ENCODE results near the gene SLC1A2.

Gene SLC1A2

GRCh38 chr11:35402751-35403660 is 16.4 kb downstream of the SLC1A2 start:
- TF ChIP-seq, protein P1, sequence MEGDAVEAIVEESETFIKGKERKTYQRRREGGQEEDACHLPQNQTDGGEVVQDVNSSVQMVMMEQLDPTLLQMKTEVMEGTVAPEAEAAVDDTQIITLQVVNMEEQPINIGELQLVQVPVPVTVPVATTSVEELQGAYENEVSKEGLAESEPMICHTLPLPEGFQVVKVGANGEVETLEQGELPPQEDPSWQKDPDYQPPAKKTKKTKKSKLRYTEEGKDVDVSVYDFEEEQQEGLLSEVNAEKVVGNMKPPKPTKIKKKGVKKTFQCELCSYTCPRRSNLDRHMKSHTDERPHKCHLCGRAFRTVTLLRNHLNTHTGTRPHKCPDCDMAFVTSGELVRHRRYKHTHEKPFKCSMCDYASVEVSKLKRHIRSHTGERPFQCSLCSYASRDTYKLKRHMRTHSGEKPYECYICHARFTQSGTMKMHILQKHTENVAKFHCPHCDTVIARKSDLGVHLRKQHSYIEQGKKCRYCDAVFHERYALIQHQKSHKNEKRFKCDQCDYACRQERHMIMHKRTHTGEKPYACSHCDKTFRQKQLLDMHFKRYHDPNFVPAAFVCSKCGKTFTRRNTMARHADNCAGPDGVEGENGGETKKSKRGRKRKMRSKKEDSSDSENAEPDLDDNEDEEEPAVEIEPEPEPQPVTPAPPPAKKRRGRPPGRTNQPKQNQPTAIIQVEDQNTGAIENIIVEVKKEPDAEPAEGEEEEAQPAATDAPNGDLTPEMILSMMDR (IDR thresholded peaks at IDR 0.05; ENCODE audit: insufficient read depth, low read depth, low read length, missing control alignments) = no peak
- H3K4me3 ChIP-seq (ENCODE audit: low read length) = no peak overlapping the region
- no peak for DNase-seq (ENCODE audit: low read depth)

GRCh38 chr11:35398881-35399280 is 20.5 kb downstream of the SLC1A2 start:
- TF ChIP-seq, protein P1 (IDR thresholded peaks at IDR 0.05; ENCODE audit: insufficient read depth, low read depth, low read length, missing control alignments) = no peak
- DNase-seq (ENCODE audit: low read depth) = no peak
- no peak overlapping the region for H3K4me3 ChIP-seq (ENCODE audit: low read length)

- TF ChIP-seq, protein P1 (IDR thresholded peaks at IDR 0.05; ENCODE audit: insufficient read depth, low read depth, low read length, missing control alignments) = no peak
- no peak for DNase-seq (ENCODE audit: low read depth)
- no peak overlapping the region for H3K4me3 ChIP-seq (ENCODE audit: low read length)
Observed at GRCh38 chr11:35394941-35395340, 24.4 kb downstream of the SLC1A2 start.

GRCh38 chr11:35393098-35393497 is 26.3 kb downstream of the SLC1A2 start:
- TF ChIP-seq, protein P1 (IDR thresholded peaks at IDR 0.05; ENCODE audit: insufficient read depth, low read depth, low read length, missing control alignments) = no peak
- DNase-seq (ENCODE audit: low read depth) = no peak

GRCh38 chr11:35391922-35392688 is 27.3 kb downstream of the SLC1A2 start:
- DNase-seq (ENCODE audit: low read depth) = peak; percentile 66
- peak overlapping the region; percentile 30 for H3K4me3 ChIP-seq (ENCODE audit: low read length)
- TF ChIP-seq, protein P1 (IDR thresholded peaks at IDR 0.05; ENCODE audit: insufficient read depth, low read depth, low read length, missing control alignments) = peak; percentile 89

More at GRCh38 chr11:35393098-35393497, 26.3 kb downstream of the SLC1A2 start:
- no peak overlapping the region for H3K4me3 ChIP-seq (ENCODE audit: low read length)

- H3K4me3 ChIP-seq (ENCODE audit: low read length) = no peak overlapping the region
- peak; percentile 88 for DNase-seq (ENCODE audit: low read depth)
- TF ChIP-seq, protein P1 (IDR thresholded peaks at IDR 0.05; ENCODE audit: insufficient read depth, low read depth, low read length, missing control alignments) = no peak
Observed at GRCh38 chr11:35390737-35391682, 28.3 kb downstream of the SLC1A2 start.
